Gastroesophageal sphincter (tissue), 3 donors: ENCODE data around the gene RFLNA.

Experiments
- CTCF ChIP-seq, 4 experiments: fragments of 200-600 bp in 2 of 4; fragments of 450-650 bp in 2 of 4; sonication (generic) in 1 of 4; IDR thresholded peaks; one replicate each; pipeline ENCODE4 v1.5.1; 2017 to 2019; ENCODE audit warnings: antibody characterized with exemption in 4 of 4, mild to moderate bottlenecking in 2 of 4, moderate library complexity in 2 of 4
- POLR2A ChIP-seq, 2 donors: fragments of 450-650 bp; IDR thresholded peaks; one replicate each; pipeline ENCODE4 v1.6.1; 2017; ENCODE audit warnings: antibody characterized with exemption in 2 of 2, mild to moderate bottlenecking in 2 of 2, moderate library complexity in 1 of 2

- TF ChIP-seq CTCF (IDR thresholded peaks at IDR 0.05), result no peak
- TF ChIP-seq POLR2A (IDR thresholded peaks at IDR 0.05), result no peak
Observed at GRCh38 chr12:124284368-124284767, 10.5 kb upstream of the RFLNA start.
